Vagina (tissue), 2 donors: ENCODE results near the gene FAXDC2.

ENCODE experiments used
- POLR2AphosphoS5 ChIP-seq, 2 donors: sonication (generic); formaldehyde crosslinking; IDR thresholded peaks; one replicate each; pipeline ENCODE4 v1.9.0; 2017; ENCODE audit warnings: antibody characterized with exemption in 2 of 2, mild to moderate bottlenecking in 2 of 2, low read depth in 1 of 2; ENCODE audit not compliant: insufficient read depth in 1 of 2
- TF ChIP-seq, protein P1 (sequence below), 3 experiments: fragments of 450-650 bp in 2 of 3; fragments of 200-600 bp in 1 of 3; sonication (generic) in 1 of 3; IDR thresholded peaks; one replicate each; pipeline ENCODE4 v1.5.1; 2017 to 2019; ENCODE audit warnings: antibody characterized with exemption in 3 of 3, mild to moderate bottlenecking in 2 of 3, moderate library complexity in 2 of 3

DNA sequence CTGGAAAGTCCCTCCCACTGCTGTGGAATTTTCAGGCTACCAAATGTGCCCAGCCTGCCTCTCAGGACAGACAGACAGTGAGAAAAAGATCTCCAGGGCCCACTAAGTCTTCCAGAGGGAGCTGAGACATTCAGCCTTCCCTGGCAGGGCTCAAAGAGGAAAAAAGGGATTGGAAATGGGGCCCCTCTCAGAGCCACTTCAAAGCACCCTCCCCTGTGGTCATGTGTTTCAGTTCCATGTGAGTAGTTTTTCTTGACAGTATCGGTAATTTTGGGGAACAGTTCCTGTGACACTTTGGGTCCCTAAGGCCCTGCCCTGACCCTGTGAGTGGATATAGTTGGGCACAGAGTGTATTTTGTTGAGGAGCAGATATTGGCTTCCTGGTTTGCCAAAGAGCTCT lies 70.3 kb downstream of the FAXDC2 start:
- TF ChIP-seq, protein P1, sequence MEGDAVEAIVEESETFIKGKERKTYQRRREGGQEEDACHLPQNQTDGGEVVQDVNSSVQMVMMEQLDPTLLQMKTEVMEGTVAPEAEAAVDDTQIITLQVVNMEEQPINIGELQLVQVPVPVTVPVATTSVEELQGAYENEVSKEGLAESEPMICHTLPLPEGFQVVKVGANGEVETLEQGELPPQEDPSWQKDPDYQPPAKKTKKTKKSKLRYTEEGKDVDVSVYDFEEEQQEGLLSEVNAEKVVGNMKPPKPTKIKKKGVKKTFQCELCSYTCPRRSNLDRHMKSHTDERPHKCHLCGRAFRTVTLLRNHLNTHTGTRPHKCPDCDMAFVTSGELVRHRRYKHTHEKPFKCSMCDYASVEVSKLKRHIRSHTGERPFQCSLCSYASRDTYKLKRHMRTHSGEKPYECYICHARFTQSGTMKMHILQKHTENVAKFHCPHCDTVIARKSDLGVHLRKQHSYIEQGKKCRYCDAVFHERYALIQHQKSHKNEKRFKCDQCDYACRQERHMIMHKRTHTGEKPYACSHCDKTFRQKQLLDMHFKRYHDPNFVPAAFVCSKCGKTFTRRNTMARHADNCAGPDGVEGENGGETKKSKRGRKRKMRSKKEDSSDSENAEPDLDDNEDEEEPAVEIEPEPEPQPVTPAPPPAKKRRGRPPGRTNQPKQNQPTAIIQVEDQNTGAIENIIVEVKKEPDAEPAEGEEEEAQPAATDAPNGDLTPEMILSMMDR (IDR thresholded peaks at IDR 0.05) = no peak
- no peak for TF ChIP-seq POLR2AphosphoS5 (IDR thresholded peaks at IDR 0.05; ENCODE audit: insufficient read depth in 1 of 2, low read depth in 1 of 2)
